Measurements from ENCODE around the gene DOCK3.

- TF ChIP-seq CTCF (IDR thresholded peaks at IDR 0.05; ENCODE audit: poor library complexity, severe bottlenecking) (no peak), RAD21 (conservative IDR thresholded peaks at IDR 0.05) (no peak), POLR2AphosphoS5 (IDR thresholded peaks at IDR 0.05) (no peak), EZH2 (IDR thresholded peaks at IDR 0.05; ENCODE audit: borderline replicate concordance, insufficient read depth, low read length, poor library complexity, severe bottlenecking) (no peak), EP300 (conservative IDR thresholded peaks at IDR 0.05; ENCODE audit: poor library complexity, severe bottlenecking) (no peak), TAF1 (IDR thresholded peaks at IDR 0.05; ENCODE audit: low read depth) (no peak)
- TF ChIP-seq, protein P1, sequence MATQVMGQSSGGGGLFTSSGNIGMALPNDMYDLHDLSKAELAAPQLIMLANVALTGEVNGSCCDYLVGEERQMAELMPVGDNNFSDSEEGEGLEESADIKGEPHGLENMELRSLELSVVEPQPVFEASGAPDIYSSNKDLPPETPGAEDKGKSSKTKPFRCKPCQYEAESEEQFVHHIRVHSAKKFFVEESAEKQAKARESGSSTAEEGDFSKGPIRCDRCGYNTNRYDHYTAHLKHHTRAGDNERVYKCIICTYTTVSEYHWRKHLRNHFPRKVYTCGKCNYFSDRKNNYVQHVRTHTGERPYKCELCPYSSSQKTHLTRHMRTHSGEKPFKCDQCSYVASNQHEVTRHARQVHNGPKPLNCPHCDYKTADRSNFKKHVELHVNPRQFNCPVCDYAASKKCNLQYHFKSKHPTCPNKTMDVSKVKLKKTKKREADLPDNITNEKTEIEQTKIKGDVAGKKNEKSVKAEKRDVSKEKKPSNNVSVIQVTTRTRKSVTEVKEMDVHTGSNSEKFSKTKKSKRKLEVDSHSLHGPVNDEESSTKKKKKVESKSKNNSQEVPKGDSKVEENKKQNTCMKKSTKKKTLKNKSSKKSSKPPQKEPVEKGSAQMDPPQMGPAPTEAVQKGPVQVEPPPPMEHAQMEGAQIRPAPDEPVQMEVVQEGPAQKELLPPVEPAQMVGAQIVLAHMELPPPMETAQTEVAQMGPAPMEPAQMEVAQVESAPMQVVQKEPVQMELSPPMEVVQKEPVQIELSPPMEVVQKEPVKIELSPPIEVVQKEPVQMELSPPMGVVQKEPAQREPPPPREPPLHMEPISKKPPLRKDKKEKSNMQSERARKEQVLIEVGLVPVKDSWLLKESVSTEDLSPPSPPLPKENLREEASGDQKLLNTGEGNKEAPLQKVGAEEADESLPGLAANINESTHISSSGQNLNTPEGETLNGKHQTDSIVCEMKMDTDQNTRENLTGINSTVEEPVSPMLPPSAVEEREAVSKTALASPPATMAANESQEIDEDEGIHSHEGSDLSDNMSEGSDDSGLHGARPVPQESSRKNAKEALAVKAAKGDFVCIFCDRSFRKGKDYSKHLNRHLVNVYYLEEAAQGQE (IDR thresholded peaks at IDR 0.05; ENCODE audit: borderline replicate concordance) = no peak
Observed at GRCh38 chr3:50743643-50744042, 68.9 kb downstream of the DOCK3 start.

Data from neural cell (in vitro differentiated cells).